AG04450 (cell line): Measurements from ENCODE around the gene SLC35E1. TPM values are rescaled to one million over a fixed set of nuclear protein-coding genes. Genes with fewer than 3 reads are reported as not detected.

Experiments
- CTCF ChIA-PET: fragments of 300-600, 350-600 bp; formaldehyde crosslinking; extraction: SDS; loops from one replicate; lab custom pipeline; 2022; ENCODE audit warnings: antibody characterized with exemption, inconsistent platforms; lab: Charles Lee
- POLR2A ChIA-PET: fragments of 350-600 bp; formaldehyde crosslinking; extraction: SDS; loops from one replicate; lab custom pipeline; 2021; ENCODE audit warnings: antibody characterized with exemption, inconsistent platforms; lab: Yijun Ruan, JAX
- DNase-seq: peaks from one replicate; pipeline ENCODE4 v3.0.0-alpha.2; 2011; ENCODE audit warnings: low read depth, low spot score
- H3K27ac ChIP-seq: one replicate; pipeline ENCODE4 v1.5.1; 2012; ENCODE audit warnings: low read depth, low read length, control low read depth
- H3K27me3 ChIP-seq: one replicate; pipeline ENCODE4 v1.6.0; 2012; ENCODE audit warnings: low read length; ENCODE audit not compliant: control insufficient read depth, insufficient read depth
- H3K4me3 ChIP-seq: 2 replicates; pipeline ENCODE4 v1.5.1; 2011; ENCODE audit warnings: mild to moderate bottlenecking, low read depth, low read length, control low read depth
- H3K9me3 ChIP-seq: 2 replicates; pipeline ENCODE4 v1.5.1; 2012; ENCODE audit warnings: low read length; ENCODE audit not compliant: control insufficient read depth, insufficient read depth
- CTCF ChIP-seq: IDR thresholded peaks from 2 replicates; pipeline ENCODE4 v1.5.1; 2011; ENCODE audit warnings: low read depth, low read length, control low read depth, inconsistent platforms
- polyA plus RNA-seq: library from polyadenylated mRNA; depleted of rRNA; stranded (reverse); fragments of >200 nt; gene quantifications from 2 replicates; pipeline ENCODE4 v1.2.3, GENCODE V29; 2011

The SLC35E1 gene
- polyA plus RNA-seq, 1 experiment: 35.7 TPM

- Histone ChIP-seq H3K27ac (no peak overlapping the region), H3K9me3 (no peaks in the 10 kb centered on the region; the same call in 1 of the 2 replicates), H3K4me3 (no peak overlapping the region), H3K27me3 (no peaks in the 10 kb centered on the region)
- TF ChIP-seq CTCF: no peak
- DNase-seq: no peak
- POLR2A ChIA-PET: no interaction called here
- CTCF ChIA-PET: no interaction called here
Observed at GRCh38 chr19:16599655-16600346, 27.6 kb upstream of the SLC35E1 start.

DNA sequence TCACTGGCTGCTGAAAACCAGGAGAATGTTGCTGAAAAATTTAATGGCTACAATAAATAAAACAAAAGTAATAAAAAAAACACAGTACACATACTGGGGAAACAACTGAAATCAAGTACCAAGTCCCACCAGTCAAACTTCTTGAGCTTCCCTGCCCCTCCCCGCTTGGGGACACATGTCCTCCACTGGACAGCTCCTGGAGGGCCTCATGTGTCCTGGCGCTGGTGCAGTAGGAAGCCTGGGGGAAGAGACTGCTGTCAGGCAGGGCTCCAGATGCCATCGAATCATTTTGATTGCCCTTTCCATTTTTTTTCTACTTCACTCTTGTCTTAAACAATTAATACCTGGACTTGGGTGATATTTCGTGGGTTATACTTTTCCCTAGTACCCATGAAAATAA is 26.6 kb upstream of the SLC35E1 start:
- TF ChIP-seq CTCF: no peak
- ChIA-PET POLR2A (no interaction called here), CTCF (no interaction called here)
- H3K9me3 ChIP-seq: no peaks in the 10 kb centered on the region; the same call in 1 of the 2 replicates
- no peak overlapping the region for H3K4me3 ChIP-seq
- no peak for DNase-seq
- H3K27ac ChIP-seq: no peak overlapping the region
- H3K27me3 ChIP-seq: no peaks in the 10 kb centered on the region

DNA sequence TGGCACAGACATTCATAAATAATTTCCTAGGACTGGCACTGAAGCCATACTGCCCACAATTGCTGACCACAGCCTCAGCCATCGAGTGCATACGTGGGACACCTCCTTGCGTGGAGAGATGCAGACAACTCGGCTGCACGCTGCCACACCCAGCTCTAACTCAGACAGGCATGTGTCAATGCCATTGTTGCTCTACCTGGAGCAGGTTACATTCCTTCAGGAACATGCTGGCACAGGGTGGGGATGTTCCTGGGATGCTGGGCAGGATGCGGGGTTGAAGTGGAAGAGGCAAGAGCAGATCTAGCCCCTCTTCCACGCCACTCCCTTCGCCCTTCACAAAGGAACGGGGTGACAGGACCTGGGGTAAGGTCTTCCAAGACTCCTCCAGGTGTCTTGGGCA is 24.2 kb upstream of the SLC35E1 start:
- CTCF ChIA-PET: no interaction called here
- no peak overlapping the region for H3K4me3 ChIP-seq
- no peaks in the 10 kb centered on the region for H3K27me3 ChIP-seq
- DNase-seq: no peak
- POLR2A ChIA-PET: no interaction called here
- H3K9me3 ChIP-seq: no peaks in the 10 kb centered on the region
- H3K27ac ChIP-seq: no peak overlapping the region
- TF ChIP-seq CTCF: no peak

DNA sequence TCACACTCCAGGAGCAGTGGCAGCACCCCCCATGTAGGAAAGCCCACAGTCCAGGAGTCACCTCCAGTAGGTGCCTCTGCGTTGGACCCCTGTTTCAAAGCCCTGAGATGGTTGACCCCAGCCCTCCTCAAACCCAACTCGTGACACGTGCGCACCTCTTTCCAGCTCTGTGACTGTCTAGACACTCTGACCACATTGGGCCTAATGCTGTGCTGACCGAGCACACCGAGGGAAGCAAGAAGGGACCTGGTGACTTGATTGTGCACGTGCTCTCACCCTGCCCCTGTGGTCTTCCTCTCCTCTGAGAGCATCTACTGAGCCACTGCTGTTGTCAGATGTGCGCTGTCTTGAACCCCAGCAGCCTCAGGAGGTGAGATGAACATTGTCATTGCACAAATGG is 22.9 kb upstream of the SLC35E1 start:
- CTCF ChIA-PET: no interaction called here
- no peak for TF ChIP-seq CTCF
- no peak overlapping the region for H3K4me3 ChIP-seq
- H3K27me3 ChIP-seq: no peaks in the 10 kb centered on the region
- no peak for DNase-seq
- H3K27ac ChIP-seq: no peak overlapping the region
- H3K9me3 ChIP-seq: no peaks in the 10 kb centered on the region
- POLR2A ChIA-PET: no interaction called here

GRCh38 chr19:16594681-16595091 is 22.5 kb upstream of the SLC35E1 start:
- Histone ChIP-seq H3K4me3 (no peak overlapping the region), H3K27ac (no peak overlapping the region), H3K27me3 (no peaks in the 10 kb centered on the region), H3K9me3 (no peaks in the 10 kb centered on the region)
- CTCF ChIA-PET: no interaction called here
- POLR2A ChIA-PET: no interaction called here
- TF ChIP-seq CTCF: no peak
- DNase-seq: no peak
